ENCODE results near the gene CACHD1. TPM values are rescaled to one million over a fixed set of nuclear protein-coding genes. Genes with fewer than 3 reads are reported as not detected.

The CACHD1 gene
- total RNA-seq, 1 donor from 2014 or later = 5.9 TPM

- TF ChIP-seq CTCF (conservative IDR thresholded peaks at IDR 0.05; ENCODE audit: low read depth, low read length) = no peak
- no peak for DNase-seq (ENCODE audit: low read depth)
- no peak overlapping the region for H3K4me3 ChIP-seq (ENCODE audit: low read depth, low read length)
These were observed 36.6 kb upstream of the CACHD1 start for GRCh38 chr1:64433308-64433707.

GRCh38 chr1:64433747-64434146, 36.2 kb upstream of the CACHD1 start:
- TF ChIP-seq CTCF (conservative IDR thresholded peaks at IDR 0.05; ENCODE audit: low read depth, low read length) = no peak
- H3K4me3 ChIP-seq (ENCODE audit: low read depth, low read length) = no peak overlapping the region
- no peak for DNase-seq (ENCODE audit: low read depth)

GRCh38 chr1:64435000-64435399, 34.9 kb upstream of the CACHD1 start:
- DNase-seq (ENCODE audit: low read depth) = no peak
- no peak overlapping the region for H3K4me3 ChIP-seq (ENCODE audit: low read depth, low read length)
- TF ChIP-seq CTCF (conservative IDR thresholded peaks at IDR 0.05; ENCODE audit: low read depth, low read length) = no peak

- TF ChIP-seq CTCF (conservative IDR thresholded peaks at IDR 0.05; ENCODE audit: low read depth, low read length) = no peak
- DNase-seq (ENCODE audit: low read depth) = no peak
- H3K4me3 ChIP-seq (ENCODE audit: low read depth, low read length) = no peak overlapping the region
These were observed 32.5 kb upstream of the CACHD1 start for GRCh38 chr1:64437453-64437852.

GRCh38 chr1:64440183-64440826, 29.6 kb upstream of the CACHD1 start:
- TF ChIP-seq CTCF (conservative IDR thresholded peaks at IDR 0.05; ENCODE audit: low read depth, low read length) = no peak
- DNase-seq (ENCODE audit: low read depth) = no peak

GRCh38 chr1:64451440-64451839, 18.5 kb upstream of the CACHD1 start:
- H3K4me3 ChIP-seq (ENCODE audit: low read depth, low read length) = no peak overlapping the region
- no peak for TF ChIP-seq CTCF (conservative IDR thresholded peaks at IDR 0.05; ENCODE audit: low read depth, low read length)
- no peak for DNase-seq (ENCODE audit: low read depth)

More at GRCh38 chr1:64440183-64440826, 29.6 kb upstream of the CACHD1 start:
- H3K4me3 ChIP-seq (ENCODE audit: low read depth, low read length) = no peak overlapping the region

- H3K4me3 ChIP-seq (ENCODE audit: low read depth, low read length) = no peak overlapping the region
- TF ChIP-seq CTCF (conservative IDR thresholded peaks at IDR 0.05; ENCODE audit: low read depth, low read length) = no peak
- no peak for DNase-seq (ENCODE audit: low read depth)
These were observed 16.2 kb upstream of the CACHD1 start for GRCh38 chr1:64453688-64454087.
